Measurements from ENCODE around the gene OSBPL1A. TPM values are rescaled to one million over a fixed set of nuclear protein-coding genes. Genes with fewer than 3 reads are reported as not detected.

The OSBPL1A gene
- 22.8 and 27.8 TPM in 2 replicates for total RNA-seq

DNA sequence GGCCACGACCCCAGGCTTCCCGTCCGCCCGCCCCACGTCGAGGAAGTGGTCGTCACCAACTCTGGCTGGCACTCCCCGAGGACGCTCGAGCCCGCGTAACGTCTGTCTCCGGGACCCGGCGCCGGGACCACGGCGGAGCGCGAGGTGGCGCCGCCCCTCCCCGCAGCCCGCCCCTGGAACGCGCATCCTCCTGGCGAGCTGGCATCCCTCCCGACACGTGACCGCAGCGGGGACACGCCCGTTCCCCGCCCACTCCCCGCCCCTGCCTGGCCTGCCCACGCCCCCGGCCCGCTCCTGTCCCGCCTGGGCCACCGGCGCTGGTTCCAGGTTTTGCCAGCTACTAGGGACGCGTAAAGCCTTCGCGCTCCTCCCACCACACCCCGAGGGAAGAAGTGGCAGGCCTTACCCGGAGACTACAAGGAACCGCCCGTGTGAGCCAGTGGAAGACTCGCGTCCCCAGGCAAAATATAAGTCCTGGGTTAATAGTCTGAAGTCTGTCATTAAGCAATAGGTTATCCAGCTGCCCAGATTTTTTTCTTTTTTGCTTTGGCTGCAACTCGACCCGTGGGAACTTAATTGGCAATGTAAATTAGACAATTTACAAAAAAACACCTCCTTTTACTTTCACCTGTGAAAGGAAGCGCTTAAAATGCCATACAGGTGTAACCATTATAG lies at the start of gene OSBPL1A:
Gene OSBPL1A (minus strand): TSS at position 131 of the 675 bp plus-strand sequence. CDS start 20,291 bp downstream, outside the sequence.

DNA sequence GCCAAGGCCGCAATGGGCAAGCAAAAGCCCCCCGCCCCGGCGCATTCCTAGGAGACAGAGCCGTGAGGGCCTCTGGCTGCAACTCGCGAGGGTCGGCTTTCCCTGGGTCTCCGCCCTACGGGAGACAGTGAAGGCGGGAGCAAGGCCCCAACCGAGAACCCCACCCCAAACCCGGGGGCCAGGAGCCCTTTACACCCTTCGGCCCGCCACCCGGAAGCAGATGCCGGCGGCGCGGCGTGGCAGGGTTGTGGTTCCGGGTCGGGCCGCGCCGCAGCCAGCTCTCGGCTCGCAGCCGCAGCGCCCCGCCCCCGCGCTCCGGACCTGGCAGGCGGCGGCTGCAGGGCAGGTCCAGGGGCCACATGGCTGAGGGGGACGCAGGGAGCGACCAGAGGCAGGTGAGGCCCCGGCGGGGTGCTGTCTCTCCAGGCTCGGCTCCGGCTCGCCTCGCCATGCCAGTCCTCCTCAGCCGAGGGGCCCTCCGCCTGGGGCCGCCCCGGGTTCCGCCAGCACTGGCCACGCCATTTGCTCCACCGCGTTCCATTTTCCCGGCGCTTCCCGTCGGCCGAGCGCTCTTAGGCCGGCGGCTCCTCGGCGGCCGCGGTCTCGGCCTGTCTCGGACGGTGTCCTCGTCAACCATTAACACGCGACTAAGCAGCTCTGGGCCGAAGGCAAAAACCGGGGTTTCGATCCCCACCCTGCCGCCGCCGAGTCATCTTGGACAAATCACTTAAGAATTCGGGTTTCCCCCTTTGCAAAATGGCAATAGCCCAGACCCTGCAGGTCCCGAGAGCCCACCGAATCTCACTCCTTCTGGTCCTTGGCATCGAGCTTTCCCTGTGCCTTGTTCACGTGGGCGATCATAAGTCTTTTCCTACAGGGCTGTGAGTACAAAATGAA lies 29.0 kb upstream of the OSBPL1A start, which contains the start of gene IMPACT:
Gene IMPACT (plus strand): TSS at position 273 of the 897 bp plus-strand sequence. CDS start 87 bp downstream, at position 360.

DNA sequence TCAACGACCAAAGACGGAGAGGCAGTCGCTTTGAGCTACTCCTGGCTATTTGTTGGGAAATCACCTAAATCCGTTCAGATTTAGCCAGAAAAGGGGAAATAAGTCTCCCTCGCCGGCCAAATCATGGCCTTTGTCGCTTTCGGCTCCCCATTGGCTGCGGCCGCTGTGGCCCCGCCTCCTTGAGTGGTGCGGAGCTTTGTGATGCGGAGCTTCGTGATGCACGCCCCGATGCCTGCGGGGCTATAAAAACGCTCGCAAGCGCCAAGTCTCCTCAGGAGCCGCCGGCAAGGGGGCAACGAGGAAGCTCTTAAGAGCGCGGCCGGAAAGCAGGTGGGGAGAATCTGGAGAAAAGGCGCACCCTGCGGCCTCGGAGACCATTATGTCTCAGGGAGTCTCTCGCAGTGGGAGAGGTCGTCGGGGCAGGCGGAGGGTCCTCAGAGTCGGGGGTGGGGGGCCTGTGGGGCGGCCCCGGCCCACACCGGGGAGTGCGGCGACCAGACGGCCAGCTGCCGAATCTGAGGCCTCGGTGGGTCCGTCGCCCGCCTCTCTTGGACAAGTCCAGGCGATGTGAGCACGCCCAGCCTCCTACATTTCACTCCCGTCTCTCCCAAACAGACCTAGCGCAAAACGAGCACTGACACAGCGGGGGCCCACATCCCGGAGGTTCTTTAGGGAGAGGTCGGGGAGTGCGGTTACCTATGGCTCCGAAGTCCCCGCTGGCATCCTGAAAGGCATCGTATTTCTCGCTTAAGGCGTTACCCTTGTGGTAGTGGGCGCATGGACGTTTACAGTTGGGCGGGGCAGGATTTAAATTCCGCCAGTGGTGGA lies 258.6 kb downstream of the OSBPL1A start, which contains the start of gene CABYR:
Gene CABYR (plus strand): TSS at position 274 of the 828 bp plus-strand sequence. CDS start 4,053 bp downstream, outside the sequence.

Small RNA genes within 50 kb of the gene (small RNA-seq; reads per million reads assigned to genes)
- gene MIR320C2 (ENCODE audit: low replicate concordance) (not detected), gene RF00017 (ENCODE audit: low replicate concordance) (not detected), gene RF00019 (ENCODE audit: low replicate concordance) (not detected), gene RNA5SP452 (ENCODE audit: low replicate concordance) (not detected), gene RNU5A-6P (ENCODE audit: low replicate concordance) (not detected), gene RNU6-435P (ENCODE audit: low replicate concordance) (not detected)

Other genes with a start within 250 kb of the OSBPL1A start
- gene IMPACT, start 28.8 kb upstream of the OSBPL1A start, total RNA-seq = 26.0 and 29.3 TPM in 2 replicates
- gene HRH4, start 62.8 kb upstream of the OSBPL1A start, total RNA-seq = under 0.01 and 0.14 TPM in 2 replicates

All from placental pericyte (primary cell).